DMS 273 (cell line): ENCODE data around the gene NIPAL4.

Source experiments
- DNase-seq: peaks from one replicate; lab custom pipeline; 2025; ENCODE audit not compliant: unreplicated experiment; lab: John Stamatoyannopoulos, UW

The NIPAL4 gene

DNA sequence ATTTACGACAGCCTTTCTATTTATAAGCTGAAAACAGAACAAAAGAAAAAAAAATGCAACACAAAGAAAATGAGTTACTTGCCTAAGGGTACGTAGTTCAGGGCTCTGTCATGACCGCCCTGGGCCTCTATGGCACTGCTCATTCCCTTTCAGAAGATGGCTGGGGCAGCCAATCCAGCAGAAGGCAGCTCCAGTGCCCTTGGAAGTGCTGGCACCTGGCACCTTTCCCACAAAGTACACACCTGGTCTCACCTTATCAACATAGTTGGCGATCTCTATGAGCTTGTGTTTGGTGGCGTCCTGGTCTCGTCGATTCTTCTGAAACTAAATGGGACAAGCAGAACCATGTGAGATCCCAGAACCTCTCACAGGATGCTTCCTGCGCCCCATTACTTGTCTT is 53.2 kb downstream of the NIPAL4 start:
- DNase-seq: no peak

GRCh38 chr5:157514974-157515373 is 55.0 kb downstream of the NIPAL4 start:
- no peak for DNase-seq

- DNase-seq: no peak
Observed at GRCh38 chr5:157516006-157516405, 56.0 kb downstream of the NIPAL4 start.

- peak; percentile 49 for DNase-seq
Observed at GRCh38 chr5:157516626-157517325, 56.8 kb downstream of the NIPAL4 start.

DNA sequence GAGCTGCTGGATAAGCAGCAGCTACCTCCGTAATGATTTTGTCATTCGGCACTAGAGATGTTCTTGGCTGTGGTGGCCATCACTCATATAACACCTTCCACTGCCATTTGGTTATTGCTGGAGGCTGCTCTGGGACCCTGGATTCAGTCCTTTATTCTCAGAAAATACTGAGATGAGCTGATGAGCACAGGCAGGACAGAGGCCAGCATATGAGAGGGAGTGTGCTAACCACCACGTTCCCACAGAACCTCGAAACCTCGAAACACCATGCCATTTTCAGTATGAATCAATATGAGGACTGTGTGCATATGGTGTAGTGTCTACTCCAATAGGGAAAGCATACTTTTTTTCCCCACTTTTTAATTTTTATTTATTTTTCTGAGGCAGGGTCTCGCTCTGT is 59.0 kb downstream of the NIPAL4 start:
- DNase-seq: no peak

DNA sequence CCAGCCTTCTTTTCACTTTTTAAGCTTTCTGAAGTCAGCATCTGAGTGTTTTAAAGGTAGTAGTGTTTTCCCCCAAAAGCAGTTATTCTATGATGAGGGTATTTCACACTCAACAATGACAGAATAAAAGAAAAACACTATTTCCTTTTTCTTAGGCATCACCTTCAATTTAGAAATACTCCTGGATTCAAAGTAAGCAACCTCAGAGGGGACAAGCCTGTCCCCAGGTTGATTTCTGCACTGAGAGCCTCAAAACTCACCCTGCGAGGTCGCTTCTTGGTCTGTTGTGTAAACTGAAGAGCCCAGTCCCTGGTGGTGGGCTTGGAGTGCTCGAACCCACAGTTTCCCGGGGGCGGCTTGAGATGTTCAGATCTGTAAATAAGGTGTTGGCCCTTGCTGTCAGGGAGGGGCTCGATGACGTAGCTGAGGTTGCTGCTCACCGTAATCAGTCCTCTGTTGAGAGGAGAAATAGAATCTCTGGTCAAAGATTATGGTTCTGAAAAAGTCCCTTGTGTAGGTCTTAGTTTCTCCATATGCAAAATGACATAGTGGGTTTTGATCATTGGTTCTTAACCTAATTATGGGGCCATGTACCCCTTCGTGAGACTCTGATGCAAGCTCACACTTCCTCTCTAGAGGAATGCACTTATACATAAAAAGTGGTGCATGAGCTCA is 59.7 kb downstream of the NIPAL4 start:
- no peak for DNase-seq

DNA sequence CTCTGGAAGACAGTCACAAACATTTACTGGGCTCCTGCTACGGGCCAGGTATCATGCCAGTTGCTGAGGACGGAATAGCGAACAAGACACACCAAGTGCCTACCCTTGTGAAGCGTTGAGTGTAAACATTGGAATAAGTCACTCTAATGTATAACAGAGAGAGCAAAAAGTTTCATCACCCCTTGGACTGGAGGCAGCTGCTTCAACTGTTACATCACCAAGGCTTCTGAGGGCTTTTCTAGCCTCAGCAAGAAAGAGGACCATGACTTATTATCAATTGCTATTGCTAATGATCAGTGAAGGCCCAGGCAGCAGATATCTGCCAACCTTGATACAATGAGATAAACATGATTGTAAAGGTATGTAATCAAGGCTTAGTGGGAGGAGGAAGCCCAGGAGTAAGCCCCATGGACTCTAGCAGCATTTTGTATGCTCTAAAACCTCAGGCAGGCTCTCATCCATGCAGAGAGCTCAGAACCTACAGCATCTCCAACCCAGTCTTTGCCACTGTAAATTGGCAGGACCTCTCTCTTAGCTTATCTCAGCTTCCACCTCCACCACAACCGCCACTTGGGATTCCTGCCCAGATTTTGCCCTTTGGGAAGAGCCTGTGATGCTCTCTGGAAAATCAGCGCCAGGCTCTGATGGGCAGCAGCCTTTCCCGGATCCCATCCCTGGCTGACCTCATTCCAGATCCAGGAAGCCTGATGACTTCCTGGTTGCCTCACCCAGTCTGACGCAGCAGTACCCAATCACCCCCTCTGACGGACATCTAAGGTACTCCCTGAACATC is 61.1 kb downstream of the NIPAL4 start:
- no peak for DNase-seq

DNA sequence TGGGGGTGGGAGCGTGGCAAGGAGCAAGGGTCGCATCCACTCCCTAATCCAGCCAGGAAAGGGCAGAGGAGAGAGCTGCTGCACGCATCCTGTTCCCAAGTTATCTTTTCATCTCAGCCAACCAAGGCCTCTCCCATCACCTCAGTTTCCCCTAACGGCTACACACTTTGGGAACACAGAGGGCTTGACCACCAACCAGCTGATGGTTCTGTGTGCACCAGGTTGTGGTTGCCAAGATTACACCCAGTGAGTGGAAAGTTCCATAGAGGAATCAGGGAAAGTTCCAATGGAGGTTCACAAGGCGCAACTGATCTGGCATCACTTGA is 61.7 kb downstream of the NIPAL4 start:
- no peak for DNase-seq

- no peak for DNase-seq
Observed at GRCh38 chr5:157523976-157524375, 64.0 kb downstream of the NIPAL4 start.
